ENCODE measurements around the gene SNAPIN.

The SNAPIN gene

GRCh38 chr1:153679337-153680119 is 21.0 kb downstream of the SNAPIN start:
- peak; percentile 35 to 44 for DNase-seq

DNA sequence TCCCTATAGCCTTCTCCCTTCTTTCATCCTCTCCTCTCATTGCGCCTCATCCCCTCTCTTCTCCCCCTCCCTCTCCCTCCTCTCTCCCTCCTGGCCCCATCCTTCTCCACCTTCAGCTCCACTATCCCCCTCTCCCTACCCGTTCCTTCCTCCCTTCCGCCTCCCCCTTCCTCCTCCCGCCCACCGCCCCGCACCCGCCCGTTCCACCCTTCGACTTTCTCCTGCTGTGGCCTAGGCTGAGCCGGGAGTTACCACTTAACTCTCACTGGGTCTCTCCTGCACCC is 21.6 kb downstream of the SNAPIN start:
- no peak for DNase-seq

- no peak for DNase-seq
Observed at GRCh38 chr1:153682730-153683129, 24.2 kb downstream of the SNAPIN start.

- no peak for DNase-seq
Observed at GRCh38 chr1:153683854-153684253, 25.4 kb downstream of the SNAPIN start.

GRCh38 chr1:153684892-153685291 is 26.4 kb downstream of the SNAPIN start:
- no peak for DNase-seq

DNA sequence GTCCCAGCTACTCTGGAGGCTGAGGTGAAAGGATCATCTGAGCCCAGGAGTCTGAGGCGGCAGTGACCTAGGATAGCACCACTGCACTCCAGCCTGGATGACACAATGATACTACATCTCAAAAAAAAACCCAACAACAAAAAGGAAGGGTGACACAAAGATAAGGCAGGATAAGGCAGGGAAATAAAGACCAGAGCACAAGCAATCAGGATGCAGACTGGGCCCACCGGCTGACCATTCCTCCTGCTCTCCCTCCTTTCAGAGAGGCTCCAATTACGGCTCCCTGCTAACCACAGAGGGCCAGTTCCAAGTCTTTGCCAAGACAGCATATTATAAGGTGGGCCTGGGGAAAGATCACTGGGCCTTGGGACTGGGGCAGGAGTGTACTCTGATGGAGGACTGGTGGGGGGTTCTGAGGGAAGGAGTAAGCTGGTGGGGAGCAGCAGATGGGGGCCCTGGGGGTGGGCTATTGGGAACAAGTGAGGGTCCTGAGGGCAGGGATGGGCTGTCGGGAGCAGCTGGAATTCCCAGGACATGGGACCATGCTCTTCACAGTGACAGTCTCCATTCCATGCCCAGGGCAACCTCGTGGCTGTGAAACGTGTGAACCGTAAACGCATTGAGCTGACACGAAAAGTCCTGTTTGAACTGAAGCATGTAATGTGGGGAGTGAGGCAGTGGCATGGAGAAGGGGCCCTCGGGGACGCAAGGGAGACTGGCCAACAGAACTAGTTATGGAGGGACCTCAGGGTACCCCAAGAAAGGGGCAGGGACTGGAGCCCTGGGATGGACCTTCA is 27.2 kb downstream of the SNAPIN start:
- DNase-seq: no peak

DNA sequence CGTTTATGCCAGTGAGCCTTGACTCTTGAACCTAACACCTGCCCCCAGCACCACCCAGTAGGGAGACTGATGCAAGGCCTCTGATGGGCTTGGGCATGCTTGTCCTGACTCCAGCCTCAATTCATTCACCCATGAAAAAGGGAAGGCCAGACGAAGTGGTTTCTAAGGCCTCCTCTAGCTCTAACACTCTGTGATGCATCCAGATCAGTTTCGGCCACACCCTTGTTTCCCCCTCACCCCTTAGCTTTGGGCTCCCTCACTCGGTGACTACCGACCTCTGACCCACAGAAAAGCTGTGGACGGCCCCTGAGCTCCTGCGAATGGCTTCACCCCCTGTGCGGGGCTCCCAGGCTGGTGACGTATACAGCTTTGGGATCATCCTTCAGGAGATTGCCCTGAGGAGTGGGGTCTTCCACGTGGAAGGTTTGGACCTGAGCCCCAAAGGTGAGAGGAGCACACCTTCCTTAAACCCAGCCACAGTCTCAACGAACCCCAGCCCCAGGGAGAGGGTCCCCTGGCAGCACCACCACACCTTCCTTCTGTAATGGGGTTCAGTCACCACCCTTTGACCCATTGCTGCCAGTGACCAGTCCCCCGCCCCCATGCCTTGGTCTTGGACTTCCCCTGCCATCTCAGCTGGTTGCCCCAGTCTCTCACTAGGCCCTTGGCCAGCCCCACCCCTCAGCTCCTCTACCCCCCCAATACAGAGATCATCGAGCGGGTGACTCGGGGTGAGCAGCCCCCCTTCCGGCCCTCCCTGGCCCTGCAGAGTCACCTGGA is 29.0 kb downstream of the SNAPIN start:
- DNase-seq: no peak

DNA sequence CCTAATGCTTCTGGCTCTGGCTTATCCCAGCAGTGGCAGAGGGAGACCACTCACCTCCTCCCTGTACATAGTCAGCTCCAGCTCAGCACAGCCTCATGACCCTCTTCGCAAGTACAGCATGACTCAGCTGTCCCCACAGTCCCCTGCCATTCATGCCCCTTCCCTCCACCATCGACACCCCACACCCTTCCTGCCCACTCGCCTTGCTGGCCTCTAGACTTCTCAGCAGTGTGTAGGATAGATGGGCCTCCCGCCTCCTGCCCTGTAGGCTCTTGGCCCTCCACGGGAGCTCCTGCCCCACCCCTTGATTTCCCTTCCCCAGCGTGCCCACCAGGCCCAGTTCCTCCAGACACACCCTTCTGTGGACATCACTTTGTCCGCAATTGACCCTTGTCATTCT is 29.8 kb downstream of the SNAPIN start:
- no peak for DNase-seq

DNA sequence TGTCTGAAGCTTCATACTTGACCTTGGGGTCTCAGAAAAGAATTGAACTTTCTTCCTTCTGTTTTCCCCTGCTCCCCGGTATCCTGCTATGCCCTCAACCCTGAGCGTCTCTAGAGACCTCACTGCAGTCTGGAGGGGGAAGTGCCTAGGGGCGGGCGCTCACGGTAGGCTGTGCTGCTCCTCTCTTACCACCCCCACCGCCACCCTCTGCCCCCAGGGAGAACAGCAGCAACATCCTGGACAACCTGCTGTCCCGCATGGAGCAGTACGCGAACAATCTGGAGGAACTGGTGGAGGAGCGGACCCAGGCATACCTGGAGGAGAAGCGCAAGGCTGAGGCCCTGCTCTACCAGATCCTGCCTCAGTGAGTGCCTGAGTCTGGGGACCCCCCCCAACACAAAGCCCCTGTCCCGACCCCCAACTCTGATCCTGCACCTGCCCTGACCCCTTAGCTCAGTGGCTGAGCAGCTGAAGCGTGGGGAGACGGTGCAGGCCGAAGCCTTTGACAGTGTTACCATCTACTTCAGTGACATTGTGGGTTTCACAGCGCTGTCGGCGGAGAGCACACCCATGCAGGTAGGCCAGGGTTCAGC is 30.3 kb downstream of the SNAPIN start:
- no peak for DNase-seq

DNA sequence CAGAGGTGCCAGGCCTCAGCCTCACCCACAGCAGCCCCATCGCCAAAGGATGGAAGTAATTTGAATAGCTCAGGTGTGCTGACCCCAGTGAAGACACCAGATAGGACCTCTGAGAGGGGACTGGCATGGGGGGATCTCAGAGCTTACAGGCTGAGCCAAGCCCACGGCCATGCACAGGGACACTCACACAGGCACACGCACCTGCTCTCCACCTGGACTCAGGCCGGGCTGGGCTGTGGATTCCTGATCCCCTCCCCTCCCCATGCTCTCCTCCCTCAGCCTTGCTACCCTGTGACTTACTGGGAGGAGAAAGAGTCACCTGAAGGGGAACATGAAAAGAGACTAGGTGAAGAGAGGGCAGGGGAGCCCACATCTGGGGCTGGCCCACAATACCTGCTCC is 35.0 kb downstream of the SNAPIN start:
- no peak for DNase-seq

- DNase-seq: no peak
Observed at GRCh38 chr1:153696741-153697140, 38.2 kb downstream of the SNAPIN start.

GRCh38 chr1:153697191-153698019 is 38.9 kb downstream of the SNAPIN start:
- DNase-seq: no peak

- no peak for DNase-seq
Observed at GRCh38 chr1:153698020-153698922, 39.8 kb downstream of the SNAPIN start.

DNA sequence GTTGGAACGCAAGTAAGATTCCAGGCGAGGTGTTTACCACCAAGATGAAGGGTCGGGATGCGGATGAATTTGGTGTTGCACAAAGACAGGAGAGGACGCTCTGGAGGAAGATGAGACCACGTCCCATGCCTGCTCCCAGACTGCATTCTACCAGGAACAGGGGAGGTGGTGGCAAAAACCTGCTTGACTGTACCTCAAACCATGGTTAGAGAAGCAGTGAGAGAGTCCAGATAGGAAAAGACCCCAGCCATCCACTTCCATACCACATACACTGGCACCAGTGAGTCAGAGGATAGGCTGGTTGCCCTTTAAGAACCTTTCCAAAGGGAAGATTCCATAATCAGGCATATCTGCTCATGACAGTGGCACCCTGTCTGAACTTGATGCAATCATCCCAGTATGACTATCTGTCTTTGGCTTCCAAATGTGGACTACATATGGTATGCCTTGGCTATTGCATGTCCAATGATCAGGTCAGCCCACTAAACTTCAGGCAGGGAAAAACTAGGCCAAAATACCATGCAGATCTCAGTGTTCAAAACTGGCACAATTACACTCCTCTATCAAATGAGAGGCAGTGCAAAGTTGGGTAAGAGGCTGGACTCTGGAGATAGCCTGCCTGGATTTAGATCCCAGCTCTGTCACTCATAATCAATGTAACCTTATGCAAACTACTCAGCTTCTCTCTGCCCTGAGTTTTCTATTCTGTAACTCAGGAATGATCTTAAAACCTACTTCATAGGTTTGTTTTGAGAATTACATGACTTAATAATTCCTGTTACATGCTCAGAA is 40.6 kb downstream of the SNAPIN start:
- DNase-seq: no peak

GRCh38 chr1:153699768-153700167 is 41.3 kb downstream of the SNAPIN start:
- DNase-seq: no peak

- DNase-seq: no peak
Observed at GRCh38 chr1:153705484-153705883, 47.0 kb downstream of the SNAPIN start.

GRCh38 chr1:153711026-153711425 is 52.5 kb downstream of the SNAPIN start:
- DNase-seq: no peak

Measured in stimulated activated CD4-positive, alpha-beta T cell treated with anti-CD3 and anti-CD28 coated beads, Interleukin-2, amount 100 ng/mL, for 24 hours (primary cell).